ENCODE data around the gene PDK3.

The PDK3 gene

DNA sequence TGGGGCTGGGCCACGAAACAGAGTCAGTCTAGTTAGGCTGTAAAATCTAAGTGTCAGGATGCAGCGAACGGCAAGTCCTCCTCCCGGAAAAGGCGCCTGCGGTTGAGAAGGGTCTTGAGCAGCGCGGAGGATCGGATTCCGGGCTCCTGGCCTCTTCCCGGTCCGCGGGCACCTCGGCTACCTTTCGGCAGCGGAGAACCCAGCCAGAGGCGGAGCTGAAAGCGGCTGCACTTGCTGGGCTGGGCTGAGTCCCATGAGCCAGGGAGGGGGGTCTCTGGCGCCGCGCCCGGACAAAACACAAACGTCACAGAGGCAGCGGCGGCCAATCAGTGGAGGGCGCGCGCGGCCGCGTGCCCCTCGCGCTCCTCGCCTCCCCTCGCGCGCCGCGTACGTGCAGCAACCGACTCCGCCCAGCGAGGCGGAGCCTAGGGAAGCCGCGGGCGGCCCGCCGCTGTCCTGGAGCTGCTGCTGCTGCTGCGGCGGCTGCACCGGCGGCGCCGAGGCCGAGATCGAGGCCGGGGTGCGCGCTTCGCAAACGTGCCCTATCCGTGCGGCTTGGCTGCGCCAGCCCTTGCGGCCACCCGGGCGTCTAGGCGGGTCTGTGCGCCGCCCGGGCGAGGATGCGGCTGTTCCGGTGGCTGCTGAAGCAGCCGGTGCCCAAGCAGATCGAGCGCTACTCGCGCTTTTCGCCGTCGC, at the start of gene PDK3:
Gene PDK3 (plus strand): TSS at position 451 of the 696 bp plus-strand sequence. CDS start 170 bp downstream, at position 621.
- in situ Hi-C loops (cut with HindIII; ENCODE audit: low sequenced_read_pairs), result no loop called here

DNA sequence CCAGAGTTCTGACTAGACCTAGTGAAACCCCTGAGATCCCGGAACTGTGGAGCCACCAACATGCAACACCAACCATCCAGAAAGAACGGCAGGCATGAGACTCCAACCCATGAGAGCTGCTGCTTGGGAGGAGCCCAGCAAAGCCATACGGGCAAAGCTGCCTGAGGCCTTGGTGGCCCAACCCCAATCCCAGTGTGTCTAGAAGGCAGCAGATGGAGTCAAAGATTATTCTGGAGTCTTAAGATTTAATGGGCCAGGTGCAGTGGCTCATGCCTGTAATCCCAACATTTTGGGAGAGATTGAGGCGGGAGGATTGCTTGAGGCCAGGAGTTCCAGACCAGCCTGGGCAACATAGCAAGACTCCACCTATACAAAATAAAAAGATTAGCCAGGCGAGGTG, 49.2 kb upstream of the PDK3 start:
- in situ Hi-C loops (cut with HindIII; ENCODE audit: low sequenced_read_pairs), result no loop called here

GRCh38 chrX:24423960-24424359, 41.1 kb upstream of the PDK3 start:
- in situ Hi-C loops (cut with HindIII; ENCODE audit: low sequenced_read_pairs), result no loop called here

DNA sequence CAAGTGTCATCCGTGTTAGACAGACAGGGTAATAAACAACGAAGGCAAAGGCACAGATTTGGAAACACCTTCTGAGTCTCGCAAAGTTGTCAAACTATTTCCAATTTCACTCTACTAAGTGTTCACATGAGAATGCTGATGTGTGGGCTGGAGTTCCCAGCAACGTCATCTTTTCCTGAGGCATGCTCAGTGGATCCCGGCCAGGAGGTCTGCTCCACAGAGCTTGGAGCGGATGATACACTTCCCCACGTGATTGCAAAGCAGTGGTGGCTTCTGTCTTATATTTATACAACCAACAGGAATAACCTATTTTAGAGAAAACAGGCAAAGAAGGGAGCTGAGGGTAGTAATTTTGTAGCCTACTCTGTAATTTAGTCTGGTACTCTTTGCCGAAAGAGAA, 40.1 kb upstream of the PDK3 start:
- in situ Hi-C loops (cut with HindIII; ENCODE audit: low sequenced_read_pairs), result no loop called here

DNA sequence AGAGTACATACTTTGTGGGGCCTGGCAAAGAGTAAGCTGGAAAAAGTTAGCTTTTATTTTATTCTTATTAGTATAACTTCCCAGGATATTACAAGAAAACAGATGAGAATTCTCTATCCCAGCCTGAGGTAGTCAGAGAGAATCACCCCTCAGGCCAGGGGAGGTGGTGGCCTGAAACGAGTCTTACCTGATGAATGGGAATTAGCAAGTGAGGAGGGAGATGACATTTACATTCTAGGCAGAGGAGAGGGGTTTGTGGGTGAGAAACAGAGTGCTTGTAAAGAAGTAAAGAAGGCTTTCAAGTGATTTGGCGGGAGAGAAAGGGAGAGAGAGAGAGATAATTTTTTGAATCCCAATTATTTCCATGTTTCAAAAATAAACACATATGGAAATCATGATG, 39.3 kb upstream of the PDK3 start:
- in situ Hi-C loops (cut with HindIII; ENCODE audit: low sequenced_read_pairs), result no loop called here

DNA sequence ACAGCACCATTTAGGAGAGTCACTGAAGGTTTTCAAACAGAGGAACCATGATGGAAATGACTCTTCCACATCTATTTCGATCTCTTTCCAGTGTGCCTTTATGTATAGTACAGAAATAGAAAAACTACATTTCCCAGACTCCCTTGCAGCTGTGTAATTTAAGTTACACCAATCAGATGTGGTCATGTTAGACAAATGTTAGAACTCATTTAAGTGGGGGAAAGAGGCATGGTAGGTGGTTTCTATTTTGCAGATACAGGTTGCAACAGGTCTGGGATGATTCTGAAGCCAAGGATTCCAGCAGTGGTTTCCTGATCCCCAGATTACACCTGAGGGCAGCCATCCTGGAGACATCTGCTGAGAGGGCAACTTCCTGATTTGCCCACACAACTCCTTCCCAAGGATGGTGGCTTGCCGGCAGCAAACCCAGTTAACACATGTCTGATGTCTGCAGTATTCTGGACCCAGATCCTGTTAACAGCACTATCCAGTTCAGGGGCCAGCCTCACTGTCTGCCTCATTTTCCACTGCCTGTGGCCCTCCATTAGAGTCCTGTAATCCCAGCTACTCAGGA, 38.7 kb upstream of the PDK3 start:
- in situ Hi-C loops (cut with HindIII; ENCODE audit: low sequenced_read_pairs), result no loop called here

DNA sequence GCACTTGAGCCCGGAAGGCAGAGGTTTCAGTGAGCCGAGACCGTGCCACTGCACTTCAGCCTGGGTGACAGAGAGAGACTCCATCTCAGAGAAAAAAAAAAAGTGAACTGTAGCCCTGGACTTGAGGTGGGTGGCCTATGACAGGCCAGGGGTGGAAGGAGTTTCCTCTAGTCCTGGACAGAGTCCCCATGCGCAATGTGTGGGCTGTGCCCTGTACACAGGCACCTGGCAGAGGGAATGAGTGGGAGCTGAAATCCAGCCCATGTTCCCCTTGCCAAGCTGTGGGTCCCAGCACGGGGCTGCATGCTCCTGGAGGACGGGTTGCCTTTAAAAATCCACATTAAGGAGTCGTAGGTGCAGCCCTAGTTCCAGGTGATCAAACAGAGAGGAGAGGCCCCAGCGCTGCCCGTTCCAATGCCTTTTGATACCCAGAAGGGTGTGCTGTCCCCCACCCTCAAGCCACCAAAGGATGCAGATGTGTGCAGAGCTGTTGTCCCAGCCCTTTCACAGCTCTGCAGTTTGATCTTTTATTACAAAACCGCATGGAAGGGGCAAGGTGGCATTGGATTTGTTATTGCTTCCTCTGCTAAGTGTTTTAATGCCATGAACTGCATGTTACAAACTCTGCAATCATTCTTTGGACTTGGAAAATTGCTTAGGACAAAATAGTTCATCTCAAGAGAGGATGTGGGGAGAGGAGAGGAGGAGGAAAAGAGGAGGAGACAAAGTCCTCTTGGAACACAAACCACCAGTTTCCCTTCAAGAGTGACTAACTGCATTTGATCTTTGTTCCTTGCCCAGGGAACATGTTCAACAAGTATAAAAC, 38.0 kb upstream of the PDK3 start:
- in situ Hi-C loops (cut with HindIII; ENCODE audit: low sequenced_read_pairs), result no loop called here

DNA sequence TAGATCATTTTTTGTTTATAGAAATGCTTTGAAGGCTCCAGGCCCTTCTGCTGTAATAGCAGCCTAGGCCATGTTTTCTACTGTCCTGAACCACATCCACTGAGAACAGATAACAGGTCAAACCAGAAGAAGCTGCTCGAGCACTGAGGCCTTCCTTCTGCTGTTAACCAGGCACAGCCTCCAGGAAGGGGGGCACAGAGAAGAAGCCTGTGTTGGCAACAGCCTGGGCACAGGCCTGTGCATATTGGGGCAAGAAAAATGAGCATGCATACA, 37.4 kb upstream of the PDK3 start:
- in situ Hi-C loops (cut with HindIII; ENCODE audit: low sequenced_read_pairs), result no loop called here

GRCh38 chrX:24428516-24428915, 36.6 kb upstream of the PDK3 start:
- in situ Hi-C loops (cut with HindIII; ENCODE audit: low sequenced_read_pairs), result no loop called here

- in situ Hi-C loops (cut with HindIII; ENCODE audit: low sequenced_read_pairs), result no loop called here
Measured at GRCh38 chrX:24435060-24435459, 30.0 kb upstream of the PDK3 start.

- in situ Hi-C loops (cut with HindIII; ENCODE audit: low sequenced_read_pairs), result no loop called here
Measured at GRCh38 chrX:24443918-24444317, 21.2 kb upstream of the PDK3 start.

- in situ Hi-C loops (cut with HindIII; ENCODE audit: low sequenced_read_pairs), result no loop called here
Measured at GRCh38 chrX:24444645-24445044, 20.4 kb upstream of the PDK3 start.

GRCh38 chrX:24448762-24449250, 16.3 kb upstream of the PDK3 start:
- in situ Hi-C loops (cut with HindIII; ENCODE audit: low sequenced_read_pairs), result no loop called here

DNA sequence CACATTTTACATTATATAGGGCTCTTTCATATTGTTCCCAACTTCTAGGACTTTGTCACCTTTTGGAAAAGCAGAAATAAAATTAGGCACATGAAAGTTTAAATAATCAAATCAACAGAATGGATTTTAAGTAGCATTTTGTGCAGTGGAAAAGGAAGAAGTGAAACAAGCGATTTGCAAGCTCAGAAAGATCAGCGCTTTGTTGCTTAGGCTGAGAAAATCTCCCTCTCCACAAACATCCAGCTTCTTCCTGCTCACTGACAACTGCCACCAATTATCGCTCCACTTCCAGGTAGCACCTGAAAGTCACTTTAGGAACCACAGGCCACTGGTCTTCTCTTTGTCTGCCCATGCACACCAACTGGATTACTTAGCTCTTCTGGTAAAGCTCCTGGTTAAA, 2.0 kb upstream of the PDK3 start:
- in situ Hi-C loops (cut with HindIII; ENCODE audit: low sequenced_read_pairs), result no loop called here

DNA sequence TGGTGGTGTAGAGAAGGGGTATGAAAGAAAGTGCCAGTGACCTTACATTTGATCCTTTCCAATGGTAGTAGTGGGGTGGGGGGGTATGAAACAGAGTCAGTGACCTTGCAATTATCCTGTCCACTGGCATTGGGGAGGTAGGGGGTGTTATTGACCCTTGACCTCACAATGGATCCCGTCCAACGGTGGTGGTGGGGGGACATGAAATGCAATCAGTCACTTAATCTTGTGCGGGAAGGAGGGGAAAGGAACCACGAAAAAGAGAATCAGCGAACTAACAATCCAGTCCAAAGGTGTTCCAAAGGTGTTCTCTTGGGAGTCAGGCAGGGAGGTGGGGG, 619 bp upstream of the PDK3 start:
- in situ Hi-C loops (cut with HindIII; ENCODE audit: low sequenced_read_pairs), result no loop called here

DNA sequence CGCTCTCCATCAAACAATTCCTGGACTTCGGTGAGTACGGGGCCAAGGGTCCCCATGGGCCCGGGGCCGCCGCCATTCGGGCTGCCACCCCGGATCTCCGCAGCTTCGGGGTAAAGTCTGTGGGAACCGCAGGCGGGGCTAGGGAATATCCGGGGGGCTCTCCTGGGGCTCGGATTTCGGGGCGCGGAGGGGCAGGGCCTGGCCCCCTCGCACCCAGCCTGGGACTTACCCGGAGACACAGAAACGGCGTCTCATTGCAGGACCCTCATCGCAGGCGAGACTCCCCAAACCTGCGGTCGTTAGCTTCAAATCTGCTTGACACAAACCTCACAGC, 413 bp downstream of the PDK3 start:
- in situ Hi-C loops (cut with HindIII; ENCODE audit: low sequenced_read_pairs), result no loop called here

DNA sequence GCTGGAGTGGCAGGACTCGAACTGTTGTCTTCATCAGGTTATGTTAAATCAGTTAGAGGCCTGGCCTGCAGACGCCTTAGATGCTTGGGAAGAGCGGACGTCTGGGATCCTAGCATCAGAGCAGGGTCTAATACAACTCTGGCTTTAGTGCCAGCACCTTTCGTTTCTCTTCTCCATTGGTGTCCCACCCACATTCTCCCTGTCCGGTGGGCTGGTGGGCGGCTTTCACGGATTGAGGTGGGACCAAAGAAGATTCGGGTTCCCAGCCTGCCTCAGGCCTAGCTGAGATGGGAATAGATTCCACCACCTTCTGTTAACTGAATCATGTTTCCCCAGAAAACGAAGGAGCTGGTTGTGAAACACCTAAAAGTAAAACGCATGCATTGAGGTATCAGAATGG, 939 bp downstream of the PDK3 start:
- in situ Hi-C loops (cut with HindIII; ENCODE audit: low sequenced_read_pairs), result no loop called here

GRCh38 chrX:24468245-24468644, 3.2 kb downstream of the PDK3 start:
- in situ Hi-C loops (cut with HindIII; ENCODE audit: low sequenced_read_pairs), result no loop called here

DNA sequence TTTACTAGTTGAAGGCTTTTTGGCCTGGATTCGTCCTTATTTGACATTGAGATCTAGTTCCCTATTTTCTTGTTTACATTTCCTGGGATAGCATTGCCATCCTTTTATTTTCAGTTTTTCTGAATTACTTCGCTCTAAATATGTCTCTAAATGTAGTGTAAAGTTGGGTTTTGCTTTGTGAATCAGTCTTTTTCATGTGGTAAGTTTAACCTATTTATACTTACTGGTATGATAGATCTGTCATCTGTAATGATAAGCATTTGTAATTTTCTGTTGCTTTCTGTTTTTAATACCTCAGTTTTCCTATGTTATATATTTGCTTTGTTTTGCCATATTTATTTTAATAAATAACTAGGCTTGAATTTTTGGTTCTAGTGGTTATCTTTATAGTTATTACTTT, 6.7 kb downstream of the PDK3 start:
- in situ Hi-C loops (cut with HindIII; ENCODE audit: low sequenced_read_pairs), result no loop called here

DNA sequence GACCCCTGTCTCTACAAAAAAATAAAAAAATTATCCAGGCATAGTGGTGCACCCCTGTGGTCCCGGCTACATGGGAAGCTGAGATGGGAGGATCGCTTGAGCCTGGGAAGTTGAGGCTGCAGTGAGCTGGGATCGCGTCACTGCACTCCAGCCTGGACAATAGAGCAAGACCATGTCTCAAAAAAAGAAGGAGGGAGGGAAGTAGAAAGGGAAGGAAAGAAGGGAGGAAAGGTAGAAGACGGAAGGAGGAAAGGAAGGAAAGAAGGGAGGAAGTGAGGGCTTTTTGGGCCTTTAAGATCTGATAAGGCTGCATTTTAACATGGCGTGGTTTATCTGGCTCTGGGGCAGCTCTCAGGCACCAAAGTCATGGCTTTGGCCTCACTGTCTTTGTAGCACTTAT, 10.4 kb downstream of the PDK3 start:
- in situ Hi-C loops (cut with HindIII; ENCODE audit: low sequenced_read_pairs), result no loop called here

GRCh38 chrX:24478509-24478908, 13.4 kb downstream of the PDK3 start:
- in situ Hi-C loops (cut with HindIII; ENCODE audit: low sequenced_read_pairs), result no loop called here

GRCh38 chrX:24479924-24480323, 14.8 kb downstream of the PDK3 start:
- in situ Hi-C loops (cut with HindIII; ENCODE audit: low sequenced_read_pairs), result no loop called here
